Activated effector memory CD4-positive, alpha-beta T cell treated with anti-CD3 and anti-CD28 coated beads, Interleukin-2, amount 50 U/mL, for 16 hours (primary cell): ENCODE measurements around the gene PRSS36.
"Not testable (repeated sequence)": the region's sequence is repeated elsewhere in the genome, so short reads cannot be mapped to it uniquely, and the experiment has no call there.

Experiments
- DNase-seq: peaks from one replicate; pipeline ENCODE4 v3.0.0-alpha.2; 2020

The PRSS36 gene

DNA sequence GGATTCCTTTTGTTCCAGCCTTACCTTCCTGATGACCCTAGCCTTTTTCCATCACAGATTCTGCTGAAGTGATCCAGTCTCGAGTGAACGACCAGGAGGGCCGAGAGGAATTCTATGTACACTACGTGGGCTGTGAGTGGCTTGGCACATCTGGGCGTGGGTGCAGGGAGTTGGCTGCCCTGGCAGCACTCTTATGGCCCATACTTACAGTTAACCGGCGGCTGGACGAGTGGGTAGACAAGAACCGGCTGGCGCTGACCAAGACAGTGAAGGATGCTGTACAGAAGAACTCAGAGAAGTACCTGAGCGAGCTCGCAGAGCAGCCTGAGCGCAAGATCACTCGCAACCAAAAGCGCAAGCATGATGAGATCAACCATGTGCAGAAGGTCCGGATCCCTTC lies 29.7 kb downstream of the PRSS36 start:
- no peak for DNase-seq

DNA sequence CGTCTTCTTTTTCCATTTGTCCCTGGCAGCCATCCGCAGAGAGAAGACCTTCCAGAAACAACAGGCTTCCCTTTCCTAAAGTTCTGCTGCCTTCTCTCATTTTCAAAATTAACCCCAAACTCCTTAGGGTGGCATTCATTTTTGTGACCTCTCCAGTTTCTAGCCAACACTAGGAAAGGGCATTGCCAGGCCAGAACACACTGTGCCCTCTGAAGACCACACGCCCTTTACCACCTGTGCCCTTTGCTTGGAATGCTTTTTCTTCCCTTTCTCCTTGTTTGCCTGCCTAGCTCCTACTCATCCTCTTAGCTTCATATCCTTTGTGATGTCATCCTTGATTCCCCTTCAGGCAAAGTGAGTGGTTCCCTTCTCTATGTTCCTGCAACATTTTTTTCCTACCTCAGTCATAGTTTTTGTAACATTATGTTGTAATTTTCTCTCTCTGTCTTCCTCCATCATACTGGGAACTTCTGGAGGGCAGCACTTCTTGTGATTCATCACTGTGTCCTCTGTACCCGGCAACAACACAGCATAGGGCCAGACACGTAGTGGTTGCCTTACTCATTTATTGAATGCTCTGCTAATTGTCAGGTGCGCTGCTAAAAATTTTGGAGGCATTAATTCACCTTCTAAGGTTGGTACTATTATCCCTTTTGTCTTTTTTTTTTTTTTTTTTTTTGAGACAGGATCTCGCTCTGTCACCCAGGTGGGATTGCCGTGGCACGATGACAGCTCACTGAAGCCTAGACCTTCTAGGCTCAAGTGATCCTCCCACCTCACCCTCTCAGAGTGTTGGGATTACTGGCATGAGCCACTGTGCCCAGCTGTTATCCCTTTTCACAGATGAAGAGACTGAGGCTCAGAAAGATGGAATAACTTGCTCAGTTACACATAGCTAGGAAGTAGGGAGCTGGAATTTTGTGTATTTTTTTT lies 31.4 kb downstream of the PRSS36 start:
- DNase-seq, result no peak

- DNase-seq, result peak; percentile 99
Measured at GRCh38 chr16:31117384-31118222, 32.3 kb downstream of the PRSS36 start, which contains the start of gene KAT8. TSS of gene KAT8 (plus strand) at chr16:31117664. CDS start at chr16:31117682, 18 bp downstream.

- no peak for DNase-seq
Measured at GRCh38 chr16:31114468-31114867, 35.4 kb downstream of the PRSS36 start.

DNA sequence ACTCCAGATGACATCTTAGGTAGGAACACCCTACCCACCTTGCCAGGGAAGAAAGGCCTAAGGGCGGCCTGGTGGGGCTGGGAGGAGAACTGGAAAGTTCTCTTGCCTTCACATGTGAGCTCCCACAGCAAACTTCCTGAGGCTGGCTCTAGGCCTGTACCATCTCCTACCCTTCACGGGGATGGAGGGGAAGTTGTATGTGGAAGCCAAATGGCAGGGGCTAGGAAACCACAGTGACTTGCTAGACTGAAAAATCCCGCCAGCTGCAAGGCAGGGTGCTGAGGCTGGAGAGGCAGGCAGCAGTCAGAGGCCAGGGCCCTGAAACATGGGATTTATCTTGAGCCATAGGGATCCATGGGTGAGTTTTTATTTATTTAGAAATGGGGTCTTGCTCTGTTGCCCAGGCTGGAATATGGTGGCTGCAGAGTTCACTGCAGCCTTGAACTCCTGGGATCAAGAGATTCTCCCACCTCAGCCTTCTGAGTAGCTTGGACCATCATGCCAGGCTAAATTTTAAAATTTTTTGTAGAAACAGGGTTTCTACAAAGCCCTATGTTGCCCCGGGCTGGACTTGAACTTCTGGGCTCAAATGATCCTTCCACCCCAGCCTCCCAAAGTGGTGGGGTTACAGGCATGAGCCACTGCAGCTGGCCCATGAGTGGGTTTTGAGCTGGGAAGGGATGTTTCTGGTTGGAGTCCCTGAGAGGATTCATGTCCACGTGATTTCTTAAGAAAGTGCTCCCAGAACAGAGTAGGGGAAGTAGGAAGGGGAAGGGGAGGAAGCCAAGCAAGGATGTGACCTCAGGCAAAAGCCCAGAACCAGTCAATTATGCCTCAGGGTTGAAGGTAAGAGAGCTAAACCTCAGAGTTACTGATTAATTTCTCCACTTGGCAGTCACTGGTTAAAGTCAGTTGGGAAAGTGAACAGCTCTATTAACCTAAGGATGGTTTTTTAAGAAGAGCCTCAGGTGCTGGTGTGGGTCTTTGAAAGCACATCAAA lies 36.4 kb downstream of the PRSS36 start:
- no peak for DNase-seq

GRCh38 chr16:31112711-31113110 lies 37.2 kb downstream of the PRSS36 start:
- no peak for DNase-seq

DNA sequence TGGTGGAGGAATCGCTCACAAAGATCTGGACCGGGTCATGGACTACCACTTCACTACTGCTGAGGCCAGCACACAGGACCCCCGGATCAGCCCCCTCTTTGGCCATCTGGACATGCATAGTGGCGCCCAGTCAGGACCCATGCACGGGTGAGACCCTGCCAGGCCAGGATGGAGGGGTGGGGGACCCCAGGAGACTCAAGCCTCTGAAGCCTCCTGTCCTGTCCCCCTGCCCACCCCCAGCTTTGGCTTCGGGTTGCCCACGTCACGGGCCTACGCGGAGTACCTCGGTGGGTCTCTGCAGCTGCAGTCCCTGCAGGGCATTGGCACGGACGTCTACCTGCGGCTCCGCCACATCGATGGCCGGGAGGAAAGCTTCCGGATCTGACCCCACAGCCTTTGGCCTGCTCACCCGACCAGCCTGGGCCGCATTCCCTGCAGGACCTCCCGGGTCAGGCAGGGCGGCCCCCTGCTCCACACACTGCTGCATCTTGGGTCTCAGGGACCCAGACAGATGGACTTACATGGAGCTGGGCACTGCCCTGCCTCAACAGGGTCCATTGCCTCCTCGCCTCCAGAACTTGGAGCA lies 37.9 kb downstream of the PRSS36 start:
- no peak for DNase-seq

DNA sequence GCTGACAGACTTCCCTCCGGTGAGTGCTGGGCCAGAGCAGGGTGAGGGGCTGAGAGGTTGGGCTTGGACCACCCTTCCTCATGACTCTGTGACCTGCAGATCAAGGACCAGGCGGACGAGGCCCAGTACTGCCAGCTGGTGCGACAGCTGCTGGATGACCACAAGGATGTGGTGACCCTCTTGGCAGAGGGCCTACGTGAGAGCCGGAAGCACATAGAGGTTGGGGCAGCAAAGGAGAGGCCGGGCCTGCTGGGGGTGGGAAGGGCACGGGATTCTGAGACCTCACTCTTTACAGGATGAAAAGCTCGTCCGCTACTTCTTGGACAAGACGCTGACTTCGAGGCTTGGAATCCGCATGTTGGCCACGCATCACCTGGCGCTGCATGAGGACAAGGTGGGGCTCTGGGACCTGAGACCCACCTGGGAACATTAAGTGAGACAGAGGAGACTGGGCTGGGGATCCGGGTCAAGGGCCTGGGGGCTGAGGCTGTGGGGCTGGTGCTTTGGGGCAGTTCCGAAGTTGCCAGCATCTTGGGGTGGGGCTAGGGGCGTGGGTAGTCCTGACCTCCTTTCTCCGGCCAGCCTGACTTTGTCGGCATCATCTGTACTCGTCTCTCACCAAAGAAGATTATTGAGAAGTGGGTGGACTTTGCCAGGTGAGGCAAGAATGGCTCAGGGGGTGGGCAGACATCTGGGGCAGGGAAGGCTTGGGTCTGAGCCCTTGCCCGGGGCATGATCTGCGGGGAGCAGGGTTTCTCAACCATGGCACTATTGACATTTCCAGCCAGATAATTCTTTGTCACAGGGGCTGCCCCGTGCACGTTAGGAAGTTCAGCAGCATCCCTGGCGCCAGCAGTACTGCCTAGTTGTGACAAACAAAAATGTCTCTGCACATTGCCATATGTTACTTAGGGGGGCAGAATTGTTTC lies 39.5 kb downstream of the PRSS36 start:
- no peak for DNase-seq

DNA sequence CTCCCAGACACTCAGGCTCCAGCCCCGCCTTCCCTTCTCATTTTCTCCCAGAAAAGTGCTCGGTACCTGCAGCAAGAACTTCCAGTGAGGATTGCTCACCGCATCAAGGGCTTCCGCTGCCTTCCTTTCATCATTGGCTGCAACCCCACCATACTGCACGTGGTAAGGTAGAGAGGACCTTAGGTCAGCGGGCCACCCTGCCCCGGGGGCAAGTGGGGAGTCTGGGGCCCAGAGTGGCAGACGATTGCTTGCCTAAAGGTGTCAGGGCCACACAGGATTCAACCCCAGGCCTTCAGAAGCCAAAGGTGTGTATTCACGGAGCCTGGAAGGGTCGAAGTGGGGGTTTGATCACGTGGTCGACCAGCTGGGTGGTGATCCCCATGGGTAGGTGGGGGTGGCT lies 40.2 kb downstream of the PRSS36 start:
- DNase-seq, result no peak

DNA sequence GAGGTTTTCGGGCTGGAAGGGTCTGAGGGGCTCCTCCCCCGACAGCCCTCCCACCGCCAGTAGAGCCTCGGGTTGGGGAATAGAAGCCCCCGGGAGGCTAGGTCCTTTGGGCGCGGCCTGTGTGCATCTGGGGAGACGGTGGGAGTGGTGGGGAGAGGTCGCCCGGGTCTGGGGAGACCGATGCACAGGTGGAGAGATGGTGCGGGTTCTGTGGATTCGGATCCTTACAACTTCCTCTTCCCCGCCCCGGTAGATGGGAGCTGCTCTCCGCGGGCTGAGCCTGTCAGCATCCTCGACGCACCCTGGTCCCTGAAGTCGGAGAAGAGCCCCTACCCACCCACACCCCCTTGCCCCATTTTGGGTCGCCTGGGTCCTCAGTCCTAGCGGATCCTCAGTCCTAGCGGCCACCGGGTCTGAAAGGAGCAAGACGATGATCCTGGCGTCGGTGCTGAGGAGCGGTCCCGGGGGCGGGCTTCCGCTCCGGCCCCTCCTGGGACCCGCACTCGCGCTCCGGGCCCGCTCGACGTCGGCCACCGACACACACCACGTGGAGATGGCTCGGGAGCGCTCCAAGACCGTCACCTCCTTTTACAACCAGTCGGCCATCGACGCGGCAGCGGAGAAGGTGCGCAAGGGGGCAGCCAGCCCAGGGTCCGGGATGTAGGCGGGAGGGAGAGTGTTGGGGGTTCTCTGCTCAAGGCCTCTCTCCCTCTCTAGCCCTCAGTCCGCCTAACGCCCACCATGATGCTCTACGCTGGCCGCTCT lies 40.9 kb downstream of the PRSS36 start:
- no peak for DNase-seq

GRCh38 chr16:31108035-31108793 lies 41.7 kb downstream of the PRSS36 start, which contains the start of gene BCKDK:
TSS of gene BCKDK (plus strand) at chr16:31108386. CDS start at chr16:31109224, 838 bp downstream.
- peak; percentile 89 for DNase-seq

GRCh38 chr16:31107465-31107867 lies 42.4 kb downstream of the PRSS36 start:
- DNase-seq, result no peak

GRCh38 chr16:31106509-31107464 lies 43.1 kb downstream of the PRSS36 start:
- no peak for DNase-seq

DNA sequence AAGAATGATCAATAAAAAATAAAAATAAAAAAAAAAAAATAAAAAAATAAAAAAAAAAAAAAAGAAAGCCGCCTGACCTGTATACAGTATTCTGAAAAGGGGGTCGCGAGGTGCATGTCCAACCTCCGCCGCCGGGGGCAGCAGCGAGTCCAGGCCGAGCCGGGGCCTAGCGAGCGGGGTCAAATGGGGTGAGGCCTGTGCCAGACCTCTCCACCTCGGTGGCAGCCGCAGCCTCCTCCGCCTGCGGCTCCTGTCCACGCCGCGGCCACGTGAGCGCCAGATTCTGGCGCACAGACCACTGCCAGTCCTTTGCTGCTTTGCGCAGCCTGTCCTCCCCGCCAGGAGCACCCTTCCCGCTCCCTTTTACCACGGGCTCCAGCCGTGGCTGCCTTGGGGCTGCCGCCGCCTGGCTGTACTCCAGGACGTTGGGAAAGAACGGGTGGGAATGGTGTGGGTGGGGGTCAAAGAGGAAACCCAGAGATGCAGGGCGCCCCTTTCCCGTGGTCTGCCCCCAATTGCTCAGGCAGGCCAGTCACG lies 44.1 kb downstream of the PRSS36 start:
- DNase-seq, result peak; percentile 92

DNA sequence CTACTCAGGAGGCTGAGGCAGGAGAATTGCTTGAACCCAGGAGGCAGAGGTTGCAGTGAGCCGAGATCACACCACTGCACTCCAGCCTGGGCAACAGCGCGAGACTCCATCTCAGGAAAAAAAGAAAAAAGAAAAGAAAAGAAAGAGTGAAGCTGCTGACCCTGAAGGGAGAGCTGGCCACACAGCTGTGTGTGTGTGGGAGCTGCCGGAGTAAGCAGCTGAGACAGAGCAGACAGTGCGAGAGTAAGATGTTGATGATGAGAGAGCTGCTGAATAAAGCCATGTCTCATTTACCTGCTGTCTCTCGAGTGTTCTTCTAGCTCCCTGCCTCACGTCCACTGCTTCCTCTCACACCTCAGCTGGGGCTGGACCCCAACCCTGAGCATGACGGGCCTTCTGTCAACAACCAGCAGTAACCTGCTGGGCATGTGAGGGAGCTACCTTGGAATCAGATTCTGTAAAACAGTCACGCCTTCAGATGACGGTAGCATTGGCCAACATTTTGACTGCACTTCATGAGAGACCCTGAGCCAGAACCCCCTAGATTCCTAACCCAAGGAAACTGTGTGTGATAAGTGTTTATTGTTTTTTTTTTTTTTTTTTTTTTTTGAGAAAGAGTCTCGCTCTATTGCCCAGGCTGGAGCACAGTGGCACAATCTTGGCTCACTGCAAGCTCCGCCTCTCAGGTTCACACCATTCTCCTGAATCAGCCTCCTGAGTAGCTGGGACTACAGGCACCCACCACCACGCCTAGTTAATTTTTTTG lies 48.8 kb downstream of the PRSS36 start:
- DNase-seq, result not testable (repeated sequence)

DNA sequence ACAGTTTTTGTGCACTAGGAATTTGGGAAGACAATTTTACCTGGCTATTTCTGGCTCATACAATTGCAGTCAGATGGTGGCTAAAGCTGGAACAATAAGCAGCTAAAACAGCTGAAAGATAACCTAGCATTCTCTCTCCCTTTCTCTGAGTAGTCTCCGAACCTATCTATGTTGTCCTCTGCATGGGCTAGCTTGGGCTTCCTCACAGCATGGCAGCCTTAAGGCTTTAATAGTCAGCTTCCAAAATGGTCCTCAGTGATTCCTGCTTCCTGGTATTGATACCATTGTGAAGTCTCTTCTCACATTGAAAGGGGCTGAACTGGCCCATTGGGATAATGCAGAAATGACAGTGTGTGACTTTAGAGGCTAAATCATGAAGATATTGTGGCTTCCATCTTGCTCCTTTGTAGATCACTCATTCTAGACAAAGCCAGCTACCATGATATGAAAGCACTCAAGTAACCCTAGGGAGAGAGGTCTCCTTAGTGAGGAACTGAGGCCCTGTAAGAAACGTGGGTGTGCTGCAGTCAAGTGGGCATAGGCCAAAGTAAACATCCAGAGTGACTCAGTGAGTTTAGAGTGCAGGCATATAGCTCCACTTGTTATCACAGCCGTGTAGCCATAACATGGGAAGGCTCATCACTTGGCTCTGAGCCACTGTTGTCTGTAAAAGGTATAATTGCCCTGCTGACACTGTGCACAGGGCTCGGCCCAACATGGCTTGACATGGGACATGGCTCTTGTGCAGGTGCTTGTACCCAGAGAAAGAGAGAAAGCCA lies 49.8 kb downstream of the PRSS36 start:
- DNase-seq, result no peak
